Hepatocyte (in vitro differentiated cells): ENCODE data around the gene VWA1.
"Not testable (repeated sequence)": the region's sequence is repeated elsewhere in the genome, so short reads cannot be mapped to it uniquely, and the experiment has no call there.

Source experiments
- EZH2phosphoT487 ChIP-seq: fragments of 200-600 bp; sonication (generic); IDR thresholded peaks from one replicate; pipeline ENCODE4 v1.6.1; 2018; ENCODE audit warnings: antibody characterized with exemption, mild to moderate bottlenecking, low read depth, moderate library complexity; ENCODE audit not compliant: unreplicated experiment, severe bottlenecking
- TF ChIP-seq, protein P1 (sequence below): fragments of 200-600 bp; sonication (generic); IDR thresholded peaks from 2 replicates; pipeline ENCODE4 v1.5.1; 2016; ENCODE audit warnings: antibody characterized with exemption, mild to moderate bottlenecking; ENCODE audit not compliant: poor library complexity

DNA sequence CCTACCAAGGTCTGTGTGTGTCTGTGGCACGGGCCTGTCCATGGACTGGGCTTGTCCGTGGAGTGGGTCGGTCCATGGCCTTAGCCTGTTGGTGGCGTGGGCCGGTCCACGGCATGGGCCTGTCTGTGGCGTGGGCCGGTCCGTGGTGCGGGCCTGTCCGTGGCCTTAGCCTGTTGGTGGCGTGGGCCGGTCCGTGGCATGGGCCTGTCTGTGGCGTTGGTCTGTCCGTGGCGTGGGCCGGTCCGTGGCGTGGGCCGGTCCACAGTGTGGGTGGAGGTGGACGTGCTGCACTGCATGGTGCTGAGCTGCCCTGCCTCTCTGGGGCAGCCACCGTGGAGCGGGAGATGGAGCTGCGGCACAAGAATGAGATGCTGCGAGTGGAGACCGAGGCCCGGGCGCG, 46.3 kb downstream of the VWA1 start:
- TF ChIP-seq, protein P1, sequence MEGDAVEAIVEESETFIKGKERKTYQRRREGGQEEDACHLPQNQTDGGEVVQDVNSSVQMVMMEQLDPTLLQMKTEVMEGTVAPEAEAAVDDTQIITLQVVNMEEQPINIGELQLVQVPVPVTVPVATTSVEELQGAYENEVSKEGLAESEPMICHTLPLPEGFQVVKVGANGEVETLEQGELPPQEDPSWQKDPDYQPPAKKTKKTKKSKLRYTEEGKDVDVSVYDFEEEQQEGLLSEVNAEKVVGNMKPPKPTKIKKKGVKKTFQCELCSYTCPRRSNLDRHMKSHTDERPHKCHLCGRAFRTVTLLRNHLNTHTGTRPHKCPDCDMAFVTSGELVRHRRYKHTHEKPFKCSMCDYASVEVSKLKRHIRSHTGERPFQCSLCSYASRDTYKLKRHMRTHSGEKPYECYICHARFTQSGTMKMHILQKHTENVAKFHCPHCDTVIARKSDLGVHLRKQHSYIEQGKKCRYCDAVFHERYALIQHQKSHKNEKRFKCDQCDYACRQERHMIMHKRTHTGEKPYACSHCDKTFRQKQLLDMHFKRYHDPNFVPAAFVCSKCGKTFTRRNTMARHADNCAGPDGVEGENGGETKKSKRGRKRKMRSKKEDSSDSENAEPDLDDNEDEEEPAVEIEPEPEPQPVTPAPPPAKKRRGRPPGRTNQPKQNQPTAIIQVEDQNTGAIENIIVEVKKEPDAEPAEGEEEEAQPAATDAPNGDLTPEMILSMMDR, result not testable (repeated sequence)
- TF ChIP-seq EZH2phosphoT487, result not testable (repeated sequence)
